HG02763 (cell line): ENCODE data around the gene DUSP3.
"Not testable (repeated sequence)": the region's sequence is repeated elsewhere in the genome, so short reads cannot be mapped to it uniquely, and the experiment has no call there.

ENCODE experiments used
- ATAC-seq: cut with Tn5 transposase; IDR thresholded peaks from one replicate; pipeline ENCODE4 v1.9.1; 2021; ENCODE audit warnings: mild to moderate bottlenecking, moderate library complexity; ENCODE audit not compliant: unreplicated experiment

The DUSP3 gene

GRCh38 chr17:43803758-43804157 is 25.0 kb upstream of the DUSP3 start:
- no peak for ATAC-seq

GRCh38 chr17:43801844-43802243 is 23.1 kb upstream of the DUSP3 start:
- no peak for ATAC-seq

- no peak for ATAC-seq
Measured at GRCh38 chr17:43800736-43801135, 22.0 kb upstream of the DUSP3 start.

- ATAC-seq = no peak
Measured at GRCh38 chr17:43799047-43799446, 20.3 kb upstream of the DUSP3 start.

- not testable (repeated sequence) for ATAC-seq
Measured at GRCh38 chr17:43798024-43798423, 19.2 kb upstream of the DUSP3 start.

- ATAC-seq = not testable (repeated sequence)
Measured at GRCh38 chr17:43792668-43793067, 13.9 kb upstream of the DUSP3 start.

- ATAC-seq = no peak
Measured at GRCh38 chr17:43791589-43791988, 12.8 kb upstream of the DUSP3 start.

- no peak for ATAC-seq
Measured at GRCh38 chr17:43790311-43790940, 11.6 kb upstream of the DUSP3 start.

- no peak for ATAC-seq
Measured at GRCh38 chr17:43789482-43789881, 10.7 kb upstream of the DUSP3 start.

GRCh38 chr17:43788540-43788939 is 9.8 kb upstream of the DUSP3 start:
- ATAC-seq = no peak

GRCh38 chr17:43787728-43788127 is 9.0 kb upstream of the DUSP3 start:
- no peak for ATAC-seq

- ATAC-seq = no peak
Measured at GRCh38 chr17:43784628-43785101, 5.9 kb upstream of the DUSP3 start.

GRCh38 chr17:43784068-43784467 is 5.3 kb upstream of the DUSP3 start:
- ATAC-seq = no peak

- no peak for ATAC-seq
Measured at GRCh38 chr17:43782913-43783680, 4.3 kb upstream of the DUSP3 start.

GRCh38 chr17:43780135-43780534 is 1.4 kb upstream of the DUSP3 start, which contains the start of gene CFAP97D1:
Gene CFAP97D1 (plus strand): TSS chr17:43780435. CDS start chr17:43780463, 28 bp downstream.
- ATAC-seq = no peak

GRCh38 chr17:43779145-43780125 is 658 bp upstream of the DUSP3 start:
- no peak for ATAC-seq

GRCh38 chr17:43774304-43775250 is 4.2 kb downstream of the DUSP3 start:
- ATAC-seq = no peak

- ATAC-seq = no peak
Measured at GRCh38 chr17:43772877-43773648, 5.7 kb downstream of the DUSP3 start.

- ATAC-seq = no peak
Measured at GRCh38 chr17:43771463-43771862, 7.3 kb downstream of the DUSP3 start.
